ENCODE data around the gene AKNA.

DNA sequence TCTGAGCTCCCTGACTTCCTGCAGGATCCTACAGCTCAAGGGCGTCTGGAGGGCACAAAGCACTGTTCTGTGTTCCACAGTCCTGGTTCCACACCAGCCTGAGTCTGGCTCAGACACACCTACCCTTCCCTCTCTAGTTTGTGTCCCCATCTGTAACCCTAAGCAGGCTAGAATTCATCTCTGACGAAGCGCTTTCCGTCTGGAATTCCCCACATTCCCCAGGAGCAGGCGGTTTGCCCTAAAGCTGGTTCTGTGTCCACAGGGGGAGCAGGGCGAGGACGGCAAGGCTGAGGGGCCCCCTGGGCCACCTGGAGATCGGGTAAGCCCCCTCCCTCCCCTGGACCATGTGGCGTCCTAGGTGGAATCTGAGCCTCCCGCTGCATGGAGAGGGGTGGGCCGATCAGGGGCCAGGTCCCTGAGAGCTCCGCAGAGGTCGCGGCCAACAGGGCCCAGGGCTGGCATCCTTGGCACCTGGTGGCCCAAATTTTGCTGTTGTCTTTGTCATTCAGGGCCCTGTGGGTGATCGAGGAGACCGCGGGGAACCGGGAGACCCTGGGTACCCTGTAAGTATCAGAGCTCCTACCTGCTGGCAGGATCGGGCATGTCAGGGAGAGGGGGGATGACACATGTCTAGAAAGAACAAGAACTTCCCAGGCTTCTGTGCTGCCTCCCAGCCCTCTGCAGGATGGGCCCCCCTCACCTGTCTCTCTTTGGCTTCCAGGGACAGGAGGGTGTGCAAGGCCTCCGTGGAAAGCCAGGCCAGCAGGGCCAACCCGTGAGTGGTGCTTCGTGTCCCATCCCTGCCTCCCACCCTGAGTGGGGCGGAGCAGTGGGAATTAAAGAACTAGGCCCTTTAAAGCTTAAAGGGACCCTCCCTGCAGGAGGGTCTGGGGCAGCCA lies 99.3 kb downstream of the AKNA start:
- TF ChIP-seq, protein P1, sequence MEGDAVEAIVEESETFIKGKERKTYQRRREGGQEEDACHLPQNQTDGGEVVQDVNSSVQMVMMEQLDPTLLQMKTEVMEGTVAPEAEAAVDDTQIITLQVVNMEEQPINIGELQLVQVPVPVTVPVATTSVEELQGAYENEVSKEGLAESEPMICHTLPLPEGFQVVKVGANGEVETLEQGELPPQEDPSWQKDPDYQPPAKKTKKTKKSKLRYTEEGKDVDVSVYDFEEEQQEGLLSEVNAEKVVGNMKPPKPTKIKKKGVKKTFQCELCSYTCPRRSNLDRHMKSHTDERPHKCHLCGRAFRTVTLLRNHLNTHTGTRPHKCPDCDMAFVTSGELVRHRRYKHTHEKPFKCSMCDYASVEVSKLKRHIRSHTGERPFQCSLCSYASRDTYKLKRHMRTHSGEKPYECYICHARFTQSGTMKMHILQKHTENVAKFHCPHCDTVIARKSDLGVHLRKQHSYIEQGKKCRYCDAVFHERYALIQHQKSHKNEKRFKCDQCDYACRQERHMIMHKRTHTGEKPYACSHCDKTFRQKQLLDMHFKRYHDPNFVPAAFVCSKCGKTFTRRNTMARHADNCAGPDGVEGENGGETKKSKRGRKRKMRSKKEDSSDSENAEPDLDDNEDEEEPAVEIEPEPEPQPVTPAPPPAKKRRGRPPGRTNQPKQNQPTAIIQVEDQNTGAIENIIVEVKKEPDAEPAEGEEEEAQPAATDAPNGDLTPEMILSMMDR (IDR thresholded peaks at IDR 0.05): no peak
- no peak for TF ChIP-seq POLR2AphosphoS5 (IDR thresholded peaks at IDR 0.05)
